GM21526 (cell line): ENCODE data around the gene METTL21C.

ENCODE experiments used
- ATAC-seq: cut with Tn5 transposase; IDR thresholded peaks from one replicate; pipeline ENCODE4 v1.9.1; 2021; ENCODE audit warnings: moderate library complexity; ENCODE audit not compliant: unreplicated experiment, low FRiP score

Gene METTL21C

GRCh38 chr13:102694937-102695336 is at the start of gene METTL21C:
METTL21C (minus strand) TSS chr13:102695044; CDS start chr13:102694498, 546 bp downstream.
- ATAC-seq: no peak

- ATAC-seq: no peak
Observed at GRCh38 chr13:102742506-102742905, 47.7 kb upstream of the METTL21C start.

GRCh38 chr13:102742101-102742500 is 47.3 kb upstream of the METTL21C start:
- no peak for ATAC-seq

GRCh38 chr13:102729560-102730270 is 34.9 kb upstream of the METTL21C start:
- no peak for ATAC-seq

- ATAC-seq: no peak
Observed at GRCh38 chr13:102726430-102726829, 31.6 kb upstream of the METTL21C start.

- no peak for ATAC-seq
Observed at GRCh38 chr13:102724923-102725322, 30.1 kb upstream of the METTL21C start.

GRCh38 chr13:102721800-102722231 is 27.0 kb upstream of the METTL21C start:
- ATAC-seq: no peak

- ATAC-seq: no peak
Observed at GRCh38 chr13:102718746-102719145, 23.9 kb upstream of the METTL21C start.

GRCh38 chr13:102715447-102715846 is 20.6 kb upstream of the METTL21C start:
- no peak for ATAC-seq

GRCh38 chr13:102710261-102710679 is 15.4 kb upstream of the METTL21C start:
- no peak for ATAC-seq

GRCh38 chr13:102709536-102709935 is 14.7 kb upstream of the METTL21C start:
- ATAC-seq: no peak

GRCh38 chr13:102708991-102709390 is 14.1 kb upstream of the METTL21C start:
- ATAC-seq: no peak

- no peak for ATAC-seq
Observed at GRCh38 chr13:102708211-102708610, 13.4 kb upstream of the METTL21C start.

- ATAC-seq: no peak
Observed at GRCh38 chr13:102707467-102707866, 12.6 kb upstream of the METTL21C start.

- no peak for ATAC-seq
Observed at GRCh38 chr13:102704238-102705058, 9.6 kb upstream of the METTL21C start.

- no peak for ATAC-seq
Observed at GRCh38 chr13:102703726-102704035, 8.8 kb upstream of the METTL21C start.

GRCh38 chr13:102702965-102703725 is 8.3 kb upstream of the METTL21C start:
- no peak for ATAC-seq

GRCh38 chr13:102701331-102701730 is 6.5 kb upstream of the METTL21C start:
- ATAC-seq: no peak

GRCh38 chr13:102700088-102701031 is 5.5 kb upstream of the METTL21C start:
- ATAC-seq: no peak

GRCh38 chr13:102699504-102699903 is 4.7 kb upstream of the METTL21C start:
- ATAC-seq: no peak
